GM21723 (cell line): ENCODE measurements around the gene DYNC1LI2.

Source experiments
- ATAC-seq: cut with Tn5 transposase; IDR thresholded peaks from one replicate; pipeline ENCODE4 v1.9.1; 2021; ENCODE audit warnings: mild to moderate bottlenecking, moderate library complexity; ENCODE audit not compliant: unreplicated experiment

Gene DYNC1LI2

GRCh38 chr16:66740533-66740932, 10.9 kb downstream of the DYNC1LI2 start:
- ATAC-seq: no peak

GRCh38 chr16:66740010-66740409, 11.4 kb downstream of the DYNC1LI2 start:
- no peak for ATAC-seq

GRCh38 chr16:66735891-66736290, 15.5 kb downstream of the DYNC1LI2 start:
- no peak for ATAC-seq

- ATAC-seq: no peak
These were observed 20.3 kb downstream of the DYNC1LI2 start for GRCh38 chr16:66731101-66731500.

GRCh38 chr16:66728804-66729203, 22.6 kb downstream of the DYNC1LI2 start:
- no peak for ATAC-seq

GRCh38 chr16:66728117-66728787, 23.2 kb downstream of the DYNC1LI2 start:
- ATAC-seq: no peak

- ATAC-seq: no peak
These were observed 30.6 kb downstream of the DYNC1LI2 start for GRCh38 chr16:66720766-66721165.

GRCh38 chr16:66719246-66719645, 32.2 kb downstream of the DYNC1LI2 start:
- no peak for ATAC-seq

GRCh38 chr16:66717776-66718175, 33.6 kb downstream of the DYNC1LI2 start:
- ATAC-seq: no peak

- no peak for ATAC-seq
These were observed 34.2 kb downstream of the DYNC1LI2 start for GRCh38 chr16:66717112-66717675.

GRCh38 chr16:66714654-66715307, 36.6 kb downstream of the DYNC1LI2 start:
- ATAC-seq: no peak

- no peak for ATAC-seq
These were observed 37.3 kb downstream of the DYNC1LI2 start for GRCh38 chr16:66714062-66714461.

GRCh38 chr16:66713076-66713475, 38.3 kb downstream of the DYNC1LI2 start:
- ATAC-seq: no peak

GRCh38 chr16:66712512-66712911, 38.9 kb downstream of the DYNC1LI2 start:
- no peak for ATAC-seq

GRCh38 chr16:66711581-66711980, 39.8 kb downstream of the DYNC1LI2 start:
- no peak for ATAC-seq

- ATAC-seq: no peak
These were observed 44.9 kb downstream of the DYNC1LI2 start for GRCh38 chr16:66706506-66706880.

GRCh38 chr16:66705790-66706505, 45.5 kb downstream of the DYNC1LI2 start:
- ATAC-seq: no peak

GRCh38 chr16:66703406-66704215, 47.8 kb downstream of the DYNC1LI2 start:
- ATAC-seq: no peak

- ATAC-seq: no peak
These were observed 49.9 kb downstream of the DYNC1LI2 start for GRCh38 chr16:66701516-66701915.

GRCh38 chr16:66701026-66701425, 50.4 kb downstream of the DYNC1LI2 start:
- no peak for ATAC-seq

GRCh38 chr16:66699898-66700297, 51.5 kb downstream of the DYNC1LI2 start:
- ATAC-seq: no peak
